DMS153 treated with DMSO at 0.1 percent for 48 hours (cell line): ENCODE results near the gene DNAJB5.
"Not testable (repeated sequence)": the region's sequence is repeated elsewhere in the genome, so short reads cannot be mapped to it uniquely, and the experiment has no call there.

Source experiments
- DNase-seq: peaks from one replicate; lab custom pipeline; 2025; ENCODE audit not compliant: unreplicated experiment; lab: John Stamatoyannopoulos, UW

DNAJB5 gene

GRCh38 chr9:34998266-34998665 lies 8.7 kb downstream of the DNAJB5 start:
- no peak for DNase-seq

GRCh38 chr9:34999576-34999975 lies 10.0 kb downstream of the DNAJB5 start:
- no peak for DNase-seq

DNA sequence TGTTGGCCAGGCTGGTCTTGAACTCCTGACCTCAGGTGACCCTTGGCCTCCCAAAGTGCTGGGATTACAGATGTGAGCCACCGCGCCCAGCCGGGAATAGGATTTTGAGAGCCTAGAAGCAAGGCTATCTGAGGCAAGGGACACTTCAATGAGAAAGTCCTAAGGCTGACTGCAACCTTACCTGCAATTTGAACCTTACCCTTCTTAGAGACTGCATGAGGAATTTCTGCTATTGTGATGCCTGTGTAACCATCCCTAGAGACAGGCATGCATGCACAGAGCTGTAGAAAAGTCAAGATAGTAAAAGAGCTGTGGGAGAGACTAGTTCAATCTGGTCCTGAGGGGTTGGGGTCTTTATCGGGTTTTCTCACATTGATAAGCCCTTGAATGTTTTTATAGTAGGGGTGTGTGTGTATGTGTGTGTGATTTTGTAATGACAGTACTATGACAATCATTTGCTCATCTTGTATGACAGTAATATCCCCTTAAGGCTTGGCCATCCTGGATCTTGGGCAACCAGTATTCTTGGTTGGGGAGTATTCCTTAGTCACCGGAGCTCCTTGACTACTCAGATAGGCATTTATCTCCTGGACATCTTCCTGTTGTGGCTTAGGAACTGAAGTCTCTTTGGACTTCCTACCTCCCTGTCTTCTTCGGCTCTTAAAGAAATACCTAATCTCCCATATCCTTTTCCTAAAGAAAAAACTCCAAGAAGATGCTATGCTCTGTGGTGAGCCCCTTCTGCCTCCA lies 11.2 kb downstream of the DNAJB5 start:
- DNase-seq, result no peak

GRCh38 chr9:35001285-35001677 lies 11.7 kb downstream of the DNAJB5 start:
- DNase-seq, result no peak

DNA sequence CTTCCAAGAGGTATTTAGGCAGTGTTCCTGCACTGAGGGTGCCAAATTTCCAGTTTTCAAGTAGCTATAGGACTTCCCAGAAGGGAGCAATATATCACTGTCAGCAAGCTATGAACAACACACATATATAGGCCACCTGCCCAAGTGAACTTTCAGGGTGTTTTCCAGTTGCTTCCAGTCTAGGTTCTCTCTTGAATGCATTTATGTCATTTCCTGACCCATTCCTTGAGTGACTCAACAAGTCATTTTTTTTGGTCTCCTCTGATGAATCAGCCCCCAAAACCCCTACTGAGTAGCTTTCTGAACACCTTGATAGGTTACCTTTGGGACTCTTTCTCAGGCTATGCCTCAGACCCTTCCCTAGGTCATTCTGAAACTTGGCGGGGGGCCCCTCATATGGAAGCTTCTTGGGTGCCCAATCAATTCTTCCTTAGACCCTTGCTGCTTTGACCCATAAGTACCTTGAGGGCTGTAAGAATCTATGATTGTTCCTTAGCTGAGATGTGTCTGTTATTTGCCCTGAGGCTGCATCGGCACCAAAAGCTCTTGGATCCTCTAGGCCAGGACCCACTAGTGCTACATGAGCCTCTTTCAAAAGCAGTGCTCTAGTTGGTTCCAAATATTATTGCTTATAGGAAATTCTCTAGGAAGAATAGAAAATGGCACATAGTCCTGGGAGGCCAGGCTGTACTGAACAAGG lies 12.4 kb downstream of the DNAJB5 start:
- DNase-seq, result no peak

- no peak for DNase-seq
Observed at GRCh38 chr9:35002623-35003022, 13.1 kb downstream of the DNAJB5 start.

GRCh38 chr9:35004299-35004698 lies 14.8 kb downstream of the DNAJB5 start:
- not testable (repeated sequence) for DNase-seq

- DNase-seq, result no peak
Observed at GRCh38 chr9:35010351-35010958, 20.9 kb downstream of the DNAJB5 start.

DNA sequence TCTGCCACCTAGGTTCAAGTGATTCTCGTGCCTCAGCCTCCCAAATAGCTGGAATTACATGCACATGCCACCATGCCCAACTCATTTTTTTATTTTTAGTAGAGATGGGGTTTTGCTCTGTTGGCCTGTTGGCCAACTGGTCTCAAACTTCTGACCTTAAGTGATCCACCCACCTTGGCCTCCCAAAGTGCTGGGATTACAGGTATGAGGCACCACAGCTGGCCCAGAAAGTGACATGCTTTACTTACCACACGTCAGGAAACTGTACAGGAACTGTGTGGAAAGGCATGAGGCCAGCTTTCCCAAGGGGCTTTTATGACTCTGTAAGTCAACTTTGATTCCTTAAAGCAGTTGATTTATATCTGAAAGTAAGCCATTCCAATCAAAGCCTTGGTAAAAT lies 25.0 kb downstream of the DNAJB5 start:
- DNase-seq, result no peak

DNA sequence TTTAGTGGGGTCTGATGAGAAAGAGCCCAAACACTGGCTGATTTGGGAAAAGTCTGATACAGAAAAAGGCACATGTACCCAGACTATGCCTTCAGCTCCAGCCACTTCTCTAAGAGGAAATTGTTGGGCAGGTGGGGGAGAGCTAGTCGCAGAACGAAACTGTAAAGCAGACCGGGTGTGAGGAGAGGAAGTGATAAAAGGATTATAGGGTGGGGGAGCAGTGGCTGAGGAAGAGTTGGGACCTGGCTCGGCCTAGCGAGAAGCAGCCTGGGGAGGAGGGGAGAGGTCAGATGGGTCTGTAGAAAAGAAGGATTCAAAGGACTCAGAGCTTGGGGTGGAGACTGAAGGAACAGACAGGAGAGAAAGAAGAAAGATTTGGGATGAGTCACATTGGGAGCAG lies 33.9 kb downstream of the DNAJB5 start:
- not testable (repeated sequence) for DNase-seq

- DNase-seq, result no peak
Observed at GRCh38 chr9:35026671-35027070, 37.1 kb downstream of the DNAJB5 start.

GRCh38 chr9:35027374-35027773 lies 37.8 kb downstream of the DNAJB5 start:
- DNase-seq, result no peak

- no peak for DNase-seq
Observed at GRCh38 chr9:35027860-35028259, 38.3 kb downstream of the DNAJB5 start.

DNA sequence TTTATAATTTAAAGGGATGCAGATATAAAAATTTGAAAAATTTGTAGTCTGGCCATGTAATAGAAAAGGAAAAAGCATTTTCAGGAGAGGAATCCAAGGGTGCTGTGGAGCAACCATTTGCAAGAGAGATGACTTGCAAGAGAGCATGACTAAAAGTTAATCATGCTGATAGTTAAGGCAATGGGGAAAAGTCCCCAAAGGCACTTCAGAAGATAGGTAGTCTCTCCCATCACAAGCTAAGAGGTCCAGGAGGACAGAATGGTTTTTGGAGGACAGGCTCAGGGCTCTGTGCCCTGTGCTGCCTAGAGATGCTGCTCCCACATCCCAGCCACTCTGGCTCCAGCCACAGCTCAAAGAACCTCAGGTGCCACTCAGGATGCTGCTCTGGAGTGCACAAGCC lies 38.8 kb downstream of the DNAJB5 start:
- no peak for DNase-seq

DNA sequence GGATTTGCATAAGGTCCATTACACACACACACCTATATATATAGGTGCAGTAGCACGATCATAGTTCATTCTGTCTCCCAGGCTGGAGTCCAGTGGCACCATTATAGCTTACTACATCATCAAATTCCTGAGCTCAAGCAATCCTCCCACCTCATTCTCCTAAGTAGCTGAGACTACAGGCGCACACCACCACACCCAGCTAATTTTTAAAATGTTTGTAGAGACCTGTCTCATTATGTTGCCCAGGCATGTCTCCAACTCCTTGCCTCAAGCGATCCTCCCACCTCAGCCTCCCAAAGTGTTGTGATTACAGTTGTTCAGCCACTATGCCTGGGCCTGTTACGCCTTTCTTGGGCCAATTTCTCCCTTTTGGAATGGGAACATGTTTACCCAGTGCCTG lies 39.7 kb downstream of the DNAJB5 start:
- DNase-seq, result no peak

- no peak for DNase-seq
Observed at GRCh38 chr9:35029852-35030251, 40.3 kb downstream of the DNAJB5 start.

DNA sequence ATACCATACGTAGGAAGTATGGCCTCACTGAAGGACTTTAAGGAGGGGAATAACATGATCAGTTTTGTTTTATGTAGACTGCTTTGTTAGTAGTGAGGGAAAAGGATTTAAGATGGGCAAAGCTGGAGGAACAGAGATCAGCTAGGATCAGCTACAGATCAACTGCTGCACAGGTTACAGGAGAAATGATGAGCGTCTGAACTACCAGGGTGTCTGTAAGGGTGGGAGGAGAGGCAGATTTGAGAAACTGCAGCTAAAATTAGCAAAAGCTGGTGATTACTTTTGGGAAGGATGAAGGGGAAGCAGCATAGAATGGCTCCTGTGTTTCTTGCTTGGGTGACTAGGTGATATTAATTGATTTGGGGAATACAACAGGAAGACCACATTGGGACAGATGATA lies 43.6 kb downstream of the DNAJB5 start:
- DNase-seq, result no peak

- DNase-seq, result no peak
Observed at GRCh38 chr9:35035851-35036701, 46.5 kb downstream of the DNAJB5 start.

GRCh38 chr9:35042081-35042604 lies 52.6 kb downstream of the DNAJB5 start:
- DNase-seq, result no peak

DNA sequence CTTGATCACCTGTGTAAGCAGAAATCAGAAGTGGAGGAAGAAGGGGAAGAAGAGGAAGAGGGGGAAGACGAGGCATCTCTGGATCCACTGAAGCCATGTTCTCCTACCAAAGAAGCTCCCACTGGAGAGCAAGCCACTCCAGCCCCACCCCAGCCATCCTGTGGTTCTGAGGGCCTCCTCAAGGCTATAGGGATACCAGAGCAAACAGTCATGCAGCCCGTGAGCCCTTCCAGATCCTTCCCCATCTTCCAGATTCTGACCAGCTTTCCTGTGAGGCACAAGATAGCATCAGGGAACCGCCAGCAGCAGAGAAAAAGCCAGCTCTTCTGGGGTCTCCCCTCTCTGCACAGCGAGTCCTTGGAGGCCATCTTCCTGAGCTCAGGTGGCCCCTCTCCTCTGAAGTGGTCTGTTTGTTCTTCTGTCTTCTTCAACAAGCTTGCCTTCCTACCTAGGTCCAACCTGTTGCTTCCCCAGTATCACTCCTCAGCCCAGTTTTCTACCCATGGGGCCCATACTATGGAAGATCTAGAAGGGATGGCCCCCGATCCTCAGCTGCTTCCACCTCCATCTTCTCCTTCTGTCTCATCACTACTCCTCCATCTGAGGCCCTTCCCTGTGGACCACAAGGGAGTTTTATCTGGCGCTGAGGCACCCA lies 53.5 kb downstream of the DNAJB5 start:
- no peak for DNase-seq

DNA sequence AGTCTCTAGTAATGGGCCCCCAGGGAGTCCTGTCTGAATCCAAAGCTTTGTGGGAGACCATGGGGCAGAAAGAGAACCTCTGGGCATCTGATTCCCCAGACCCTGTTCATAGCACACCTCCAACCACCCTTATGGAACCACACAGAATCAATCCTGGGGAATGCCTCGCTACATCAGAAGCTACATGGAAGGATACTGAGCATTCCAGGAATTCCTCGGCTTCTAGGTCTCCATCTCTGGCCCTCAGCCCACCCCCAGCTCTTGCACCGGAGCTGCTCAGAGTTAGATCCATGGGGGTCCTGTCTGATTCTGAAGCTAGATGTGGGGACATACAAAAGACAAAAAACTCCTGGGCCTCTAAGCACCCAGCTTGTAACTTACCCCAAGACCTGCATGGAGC lies 54.5 kb downstream of the DNAJB5 start:
- DNase-seq, result no peak
